ENCODE results near the gene FEM1B.

FEM1B gene

GRCh38 chr15:68307131-68307928 lies 29.8 kb downstream of the FEM1B start:
- DNase-seq (ENCODE audit: low spot score) = no peak

DNA sequence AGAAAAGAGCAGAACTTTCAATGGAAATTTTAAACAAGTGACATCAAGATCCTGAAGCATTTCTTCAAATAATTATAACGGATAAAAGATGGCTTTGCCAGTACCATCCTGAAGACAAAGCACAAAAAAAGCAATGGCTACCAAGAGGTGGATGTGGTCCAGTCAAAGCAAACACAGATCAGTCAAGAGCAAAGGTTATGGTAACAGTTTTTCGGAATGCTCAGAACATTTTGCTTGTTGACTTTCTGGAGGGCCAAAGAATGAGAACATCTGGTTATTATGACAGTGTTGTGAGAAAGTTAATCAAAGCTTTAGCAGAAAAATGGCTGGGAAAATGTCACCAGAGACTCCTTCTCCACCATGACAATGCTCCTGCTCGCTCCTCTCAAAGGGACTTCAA lies 31.5 kb downstream of the FEM1B start:
- no peak for DNase-seq (ENCODE audit: low spot score)

DNA sequence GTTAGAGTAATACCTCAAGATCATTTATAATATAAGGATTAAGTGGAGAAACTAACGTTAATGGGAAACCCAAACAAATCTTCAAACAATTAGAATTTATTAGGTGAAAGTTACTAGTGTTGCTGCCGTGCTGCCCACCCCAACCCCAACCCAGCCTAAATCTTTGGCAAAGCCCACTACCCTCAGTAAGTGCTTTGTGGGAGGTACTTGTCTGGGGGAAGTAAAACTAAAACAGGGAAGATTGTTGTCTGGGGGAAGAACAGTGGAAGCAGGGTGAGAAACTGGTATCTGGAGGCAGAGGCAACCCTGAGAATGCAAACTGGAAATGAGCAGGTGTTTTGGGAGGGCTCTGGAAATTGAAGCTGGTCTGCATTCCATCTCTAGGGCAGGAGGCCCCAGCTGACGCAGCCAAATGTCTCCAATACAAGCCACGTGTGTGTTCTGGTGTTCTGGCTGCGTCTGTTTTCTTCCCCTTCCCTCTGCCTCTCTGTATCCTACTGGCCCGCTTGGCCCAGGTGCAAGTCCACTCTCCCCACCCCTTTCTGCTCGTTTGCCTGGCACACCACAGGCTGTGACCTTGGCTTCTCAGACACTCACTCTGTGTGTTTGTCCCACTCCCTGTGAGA lies 32.7 kb downstream of the FEM1B start:
- DNase-seq (ENCODE audit: low spot score) = no peak

- DNase-seq (ENCODE audit: low spot score) = no peak
Measured at GRCh38 chr15:68310804-68311463, 33.4 kb downstream of the FEM1B start.

- no peak for DNase-seq (ENCODE audit: low spot score)
Measured at GRCh38 chr15:68311464-68311835, 33.9 kb downstream of the FEM1B start.

GRCh38 chr15:68311859-68312557 lies 34.5 kb downstream of the FEM1B start:
- DNase-seq (ENCODE audit: low spot score) = no peak

- no peak for DNase-seq (ENCODE audit: low spot score)
Measured at GRCh38 chr15:68312701-68313204, 35.2 kb downstream of the FEM1B start.

GRCh38 chr15:68313501-68314410 lies 36.2 kb downstream of the FEM1B start:
- DNase-seq (ENCODE audit: low spot score) = no peak

DNA sequence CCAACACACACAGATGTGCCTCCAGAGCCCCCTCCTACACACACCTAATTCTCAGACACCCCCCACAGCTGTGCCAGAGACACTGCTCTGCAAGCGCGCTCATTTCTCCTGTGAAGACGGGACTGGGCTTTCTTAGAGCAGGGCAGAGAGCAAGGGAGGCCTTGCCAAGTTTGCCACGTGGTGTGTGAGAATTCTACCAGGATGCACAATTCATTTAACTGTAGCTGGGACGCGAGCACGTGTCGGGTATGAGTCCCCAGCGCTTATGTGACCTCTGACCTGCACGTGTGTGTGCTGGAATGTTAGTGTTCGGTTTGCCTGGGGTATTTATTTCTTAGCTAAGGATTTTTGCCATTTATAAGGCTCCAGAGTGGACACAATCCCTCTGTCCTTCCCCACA lies 37.0 kb downstream of the FEM1B start:
- no peak for DNase-seq (ENCODE audit: low spot score)

DNA sequence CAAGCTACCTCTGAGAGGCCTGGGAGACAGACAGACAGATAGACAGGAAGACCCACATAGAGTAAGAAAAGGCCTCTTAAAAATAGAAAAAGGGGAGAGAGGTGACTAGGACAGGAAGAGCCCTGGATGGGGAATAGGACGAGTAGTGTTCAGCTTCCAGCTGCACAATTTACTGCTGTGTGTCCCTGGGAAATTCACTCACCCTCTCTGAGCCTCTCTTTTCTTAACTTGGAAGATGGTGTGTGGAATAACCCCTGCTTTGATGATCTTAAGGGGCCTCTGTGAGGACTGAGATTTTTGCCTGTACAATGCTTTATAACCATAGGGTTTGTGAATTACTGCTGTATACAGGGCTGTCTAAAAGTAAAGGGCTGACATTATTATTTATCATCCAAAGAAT lies 37.5 kb downstream of the FEM1B start:
- DNase-seq (ENCODE audit: low spot score) = no peak

DNA sequence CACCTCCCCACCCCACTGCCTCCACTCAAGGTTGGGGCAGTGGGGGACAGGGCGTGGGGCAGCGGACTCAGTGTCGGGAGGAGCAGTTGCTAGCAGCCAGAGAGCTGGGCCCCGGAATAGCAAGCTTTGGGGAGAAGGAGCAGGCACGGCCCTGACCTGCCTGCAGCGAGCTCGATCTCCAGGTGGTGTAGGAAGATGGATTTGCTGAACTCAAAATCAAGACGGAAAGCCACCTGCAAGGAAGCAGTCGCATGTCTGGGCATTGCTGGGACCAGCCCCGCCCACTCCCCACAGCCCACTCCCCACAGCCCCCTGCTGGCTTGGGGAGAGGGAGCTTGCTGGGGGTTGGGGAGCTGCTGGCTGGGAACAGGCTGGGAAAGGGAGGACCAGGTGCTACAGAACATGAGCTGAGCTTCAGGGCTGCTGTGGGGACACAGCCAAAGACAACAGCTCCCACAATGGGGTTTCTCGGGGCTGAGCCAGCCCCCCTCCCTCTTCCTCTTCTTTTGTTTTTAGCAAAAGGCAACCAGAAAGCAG lies 38.0 kb downstream of the FEM1B start:
- no peak for DNase-seq (ENCODE audit: low spot score)

DNA sequence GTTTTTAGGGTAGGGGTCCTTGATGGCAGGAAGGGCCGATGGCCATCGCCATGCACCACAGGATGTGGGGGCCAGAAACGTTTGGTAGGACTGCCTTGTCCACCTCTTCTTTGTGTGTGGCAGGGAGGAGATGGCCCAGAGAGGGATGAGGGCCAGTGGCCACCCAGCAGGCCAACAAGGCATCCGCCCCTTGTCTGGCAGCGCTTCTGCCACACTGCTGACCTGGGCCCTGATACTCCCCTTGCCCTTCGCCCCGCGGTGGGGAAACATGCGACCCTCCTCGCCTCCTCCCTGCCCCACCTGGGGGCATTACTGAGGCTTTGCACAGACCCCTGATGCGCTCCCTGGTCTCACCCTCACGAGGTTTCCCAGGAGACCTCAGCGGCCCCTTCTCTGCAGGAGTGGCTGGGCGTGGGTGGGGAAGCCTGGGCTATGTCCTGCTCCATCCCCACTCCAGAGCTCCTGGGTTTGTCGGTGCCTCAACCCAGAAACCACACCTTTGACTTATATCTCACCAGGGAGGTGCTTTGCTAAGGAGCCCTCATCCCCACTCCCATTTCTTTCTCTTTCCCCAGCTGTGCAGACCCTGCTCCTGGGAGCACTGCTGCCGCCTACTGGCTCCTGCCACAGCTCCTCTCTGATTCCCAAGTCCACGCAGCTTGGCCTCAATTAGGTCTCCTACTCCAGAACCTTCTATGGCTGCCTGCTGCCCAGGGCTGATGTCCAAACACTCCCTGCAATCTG lies 38.7 kb downstream of the FEM1B start:
- no peak for DNase-seq (ENCODE audit: low spot score)

- no peak for DNase-seq (ENCODE audit: low spot score)
Measured at GRCh38 chr15:68317281-68318007, 39.9 kb downstream of the FEM1B start.

DNA sequence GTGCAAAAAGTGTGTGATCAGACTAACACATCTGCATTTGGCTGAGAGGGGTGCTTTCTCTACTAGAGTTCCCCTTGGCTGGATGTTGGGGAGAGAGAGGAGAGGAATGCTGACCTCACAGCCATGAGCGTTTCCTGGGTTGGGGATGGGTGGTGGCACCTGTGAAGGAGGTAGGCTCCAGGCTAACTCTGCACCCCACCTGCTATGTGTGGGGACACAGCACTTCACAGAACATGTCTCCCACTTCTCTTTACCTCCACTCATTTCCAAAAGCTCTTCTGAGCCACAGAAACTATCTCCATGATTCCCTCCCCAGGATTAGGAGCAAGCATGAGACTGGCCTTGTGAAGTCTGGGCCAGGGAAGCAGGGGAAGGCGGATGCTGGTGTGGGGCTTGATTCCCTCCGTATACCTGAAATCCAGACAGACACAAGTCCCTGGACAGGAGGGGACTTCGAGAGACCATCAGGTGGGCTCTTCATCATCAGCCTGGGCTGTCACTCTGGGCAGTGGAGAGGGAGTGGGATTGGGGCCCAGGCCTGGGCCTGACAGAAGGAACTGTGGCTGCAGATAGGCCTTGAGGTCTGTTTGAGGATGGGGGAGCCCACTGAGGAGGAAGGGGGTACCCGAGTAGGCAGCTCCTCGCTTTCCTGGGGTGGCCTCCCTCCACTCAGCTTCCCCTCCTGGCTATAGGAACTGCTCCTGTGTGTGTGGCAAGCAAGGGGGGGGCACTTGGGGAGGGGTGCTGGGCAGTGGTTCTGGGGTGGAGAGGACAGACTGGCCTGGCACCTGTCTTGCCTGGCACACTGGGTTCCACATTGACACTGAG lies 40.7 kb downstream of the FEM1B start:
- no peak for DNase-seq (ENCODE audit: low spot score)

DNA sequence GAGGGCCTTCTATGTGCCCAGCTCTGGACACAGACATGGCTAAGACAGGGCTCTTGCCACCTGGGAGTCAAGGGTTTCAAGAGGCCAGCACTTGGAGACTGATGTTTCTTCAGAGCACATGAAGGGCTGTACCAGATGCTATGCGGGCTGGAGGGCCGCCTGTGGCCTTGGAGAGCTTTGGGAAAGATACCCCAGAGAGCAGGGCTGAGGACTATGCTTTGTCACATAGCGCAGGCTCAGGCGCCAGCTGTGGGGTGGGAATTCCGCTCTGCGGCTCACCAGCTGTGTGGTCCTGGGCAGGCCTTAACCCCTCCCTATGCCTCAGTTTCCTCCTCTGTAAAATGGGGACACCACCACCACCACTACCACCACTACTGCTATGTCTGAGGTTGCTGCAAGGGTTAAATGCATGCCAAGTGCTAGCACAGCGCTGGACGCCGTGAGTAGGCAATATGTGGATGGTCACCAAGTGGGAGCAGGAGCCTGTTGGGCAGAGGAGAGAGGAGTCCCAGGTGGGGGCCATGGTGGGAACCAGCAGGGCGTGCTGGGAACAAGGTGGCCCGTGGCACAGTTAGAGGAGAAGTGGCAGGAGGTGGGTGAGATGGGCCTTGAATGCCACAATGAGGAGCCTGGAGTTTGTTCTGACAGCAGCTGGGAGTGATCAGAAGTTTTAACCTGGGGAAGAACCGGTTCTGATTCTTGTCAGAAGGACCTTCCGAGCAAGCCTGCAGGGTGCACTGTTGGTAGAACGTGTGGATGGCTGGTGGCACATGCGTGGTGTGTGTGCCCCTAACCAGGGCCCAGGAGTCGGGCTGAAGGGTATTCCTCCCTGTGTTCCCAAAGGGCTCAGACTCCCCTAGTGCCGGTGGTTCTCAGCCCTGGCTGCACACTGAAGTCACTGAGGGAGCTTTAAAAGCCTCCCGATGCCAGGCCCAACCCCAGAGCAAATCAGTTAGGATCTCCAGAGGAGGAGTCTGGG lies 41.7 kb downstream of the FEM1B start:
- DNase-seq (ENCODE audit: low spot score) = no peak

DNA sequence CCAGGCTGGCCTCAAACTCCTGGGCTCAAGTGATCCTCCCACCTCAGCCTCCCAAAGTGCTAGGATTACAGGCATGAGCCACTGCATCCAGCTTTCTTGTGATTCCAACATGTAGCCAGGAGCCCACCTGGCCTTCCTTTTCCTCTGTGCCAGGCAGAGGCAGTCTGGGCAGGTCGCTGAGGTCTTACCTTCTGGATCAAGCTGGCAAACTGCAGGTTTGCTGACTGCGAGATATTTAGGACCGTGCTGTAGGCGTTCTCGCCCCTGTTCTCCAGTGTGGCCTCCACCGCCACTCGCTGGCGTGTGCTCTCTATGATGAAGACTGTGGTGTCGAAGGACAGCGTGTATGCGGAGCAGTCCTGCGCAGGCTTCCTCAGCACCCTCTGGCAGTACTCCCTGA lies 42.5 kb downstream of the FEM1B start:
- no peak for DNase-seq (ENCODE audit: low spot score)

- no peak for DNase-seq (ENCODE audit: low spot score)
Measured at GRCh38 chr15:68321229-68321628, 43.7 kb downstream of the FEM1B start.

GRCh38 chr15:68322796-68323195 lies 45.3 kb downstream of the FEM1B start:
- no peak for DNase-seq (ENCODE audit: low spot score)
